Keratinocyte (primary cell): ENCODE data around the gene ARHGAP6. TPM values are rescaled to one million over a fixed set of nuclear protein-coding genes. Genes with fewer than 3 reads are reported as not detected.

ENCODE experiments used
- DNase-seq: peaks from one replicate; pipeline ENCODE4 v3.0.0-alpha.2; 2011; ENCODE audit warnings: low read depth, missing footprints, low spot score
- FAIRE-seq: peaks from 2 replicates; lab custom pipeline; 2011; peaks lifted over from hg19 to GRCh38; lab: Jason Lieb, UNC
- H2AFZ ChIP-seq: 2 replicates; pipeline ENCODE4 v1.6.0; 2012; ENCODE audit warnings: low read length, control low read depth, inconsistent platforms; ENCODE audit not compliant: control insufficient read depth
- H3K27ac ChIP-seq: 2 replicates; pipeline ENCODE4 v1.5.1; 2011; ENCODE audit warnings: low read length; ENCODE audit not compliant: control insufficient read depth, insufficient read depth
- H3K27me3 ChIP-seq: 3 replicates; pipeline ENCODE4 v1.6.0; 2011; ENCODE audit warnings: low read length; ENCODE audit not compliant: control insufficient read depth, insufficient read depth; ENCODE audit errors: extremely low read depth
- H3K36me3 ChIP-seq, 2 experiments: 2 replicates in 1 of 2; 3 replicates in 1 of 2; pipeline ENCODE4 v1.5.1; 2011; ENCODE audit warnings: low read length in 2 of 2, mild to moderate bottlenecking in 1 of 2; ENCODE audit not compliant: control insufficient read depth in 2 of 2, insufficient read depth in 2 of 2; ENCODE audit errors: extremely low read depth in 1 of 2
- H3K4me1 ChIP-seq: 3 replicates; pipeline ENCODE4 v1.5.1; 2011; ENCODE audit warnings: low read length; ENCODE audit not compliant: control insufficient read depth, insufficient read depth; ENCODE audit errors: extremely low read depth
- H3K4me2 ChIP-seq: 3 replicates; pipeline ENCODE4 v1.6.0; 2011; ENCODE audit warnings: low read depth, low read length; ENCODE audit not compliant: control insufficient read depth, insufficient read depth; ENCODE audit errors: extremely low read depth
- H3K4me3 ChIP-seq, 3 experiments: fragments of 200-600 bp in 1 of 3; sonication (generic) in 1 of 3; 2 replicates in 2 of 3; 3 replicates in 1 of 3; pipeline ENCODE4 v1.5.1; 2011 to 2016; ENCODE audit warnings: low read length in 3 of 3, mild to moderate bottlenecking in 3 of 3, control low read depth in 2 of 3, inconsistent platforms in 1 of 3, low read depth in 1 of 3, mixed read lengths in 1 of 3, mixed run types in 1 of 3, moderate library complexity in 1 of 3; ENCODE audit not compliant: control insufficient read depth in 2 of 3, insufficient read depth in 2 of 3; ENCODE audit errors: extremely low read depth in 1 of 3
- H3K79me2 ChIP-seq: 2 replicates; pipeline ENCODE4 v1.6.0; 2012; ENCODE audit warnings: low read length; ENCODE audit not compliant: control insufficient read depth, insufficient read depth
- H3K9ac ChIP-seq: 3 replicates; pipeline ENCODE4 v1.6.0; 2011; ENCODE audit warnings: low read length; ENCODE audit not compliant: control insufficient read depth, insufficient read depth; ENCODE audit errors: extremely low read depth
- H3K9me1 ChIP-seq: 3 replicates; pipeline ENCODE4 v1.6.0; 2011; ENCODE audit warnings: low read length; ENCODE audit not compliant: control insufficient read depth, insufficient read depth; ENCODE audit errors: extremely low read depth
- H3K9me3 ChIP-seq: 2 replicates; pipeline ENCODE4 v1.5.1; 2012; ENCODE audit warnings: low read depth, low read length; ENCODE audit not compliant: control insufficient read depth
- H4K20me1 ChIP-seq: 3 replicates; pipeline ENCODE4 v1.6.0; 2011; ENCODE audit warnings: low read length; ENCODE audit not compliant: control insufficient read depth, insufficient read depth; ENCODE audit errors: extremely low read depth
- EZH2 ChIP-seq: IDR thresholded peaks from one replicate; pipeline ENCODE4 v1.6.1; 2012; ENCODE audit warnings: inconsistent platforms, mild to moderate bottlenecking, low read length, moderate library complexity
- dilution Hi-C: fragments of 300-500 bp; cut with MboI; formaldehyde crosslinking; loops from one replicate; pipeline ENCODE4 v1.7.0; 2020; ENCODE audit warnings: low sequenced_read_pairs; ENCODE audit not compliant: extremely low pct_ligation_motif_present
- polyA plus RNA-seq, 5 experiments: library from polyadenylated mRNA; depleted of rRNA in 3 of 5; stranded (reverse) in 3 of 5; stranded (forward) in 1 of 5; unstranded in 1 of 5; fragments of >200 nt; gene quantifications; 1 replicate in 1 of 5; 2 replicates in 3 of 5; 3 replicates in 1 of 5; pipeline versions ENCODE4 v1.2.1 to v1.2.3, GENCODE V29; 2011 to 2012; ENCODE audit warnings: missing spikeins in 2 of 5, low read depth in 1 of 5, low replicate concordance in 1 of 5
- TF ChIP-seq, protein P1 (sequence below), 3 experiments: IDR thresholded peaks in 1 of 3; conservative IDR thresholded peaks in 1 of 3; optimal IDR thresholded peaks in 1 of 3; 2 replicates in 2 of 3; 3 replicates in 1 of 3; pipeline versions ENCODE3 to v1.5.1; 2011; ENCODE audit warnings: low read length in 3 of 3, mild to moderate bottlenecking in 3 of 3, moderate library complexity in 2 of 3, control low read depth in 1 of 3, inconsistent platforms in 1 of 3; ENCODE audit not compliant: insufficient read depth in 2 of 3; ENCODE audit errors: extremely low read depth in 1 of 3

The ARHGAP6 gene
- polyA plus RNA-seq, 1 donor (not counting 4 experiments of a cell fraction or from before 2014, with no cell fraction given): 0.01 TPM

DNA sequence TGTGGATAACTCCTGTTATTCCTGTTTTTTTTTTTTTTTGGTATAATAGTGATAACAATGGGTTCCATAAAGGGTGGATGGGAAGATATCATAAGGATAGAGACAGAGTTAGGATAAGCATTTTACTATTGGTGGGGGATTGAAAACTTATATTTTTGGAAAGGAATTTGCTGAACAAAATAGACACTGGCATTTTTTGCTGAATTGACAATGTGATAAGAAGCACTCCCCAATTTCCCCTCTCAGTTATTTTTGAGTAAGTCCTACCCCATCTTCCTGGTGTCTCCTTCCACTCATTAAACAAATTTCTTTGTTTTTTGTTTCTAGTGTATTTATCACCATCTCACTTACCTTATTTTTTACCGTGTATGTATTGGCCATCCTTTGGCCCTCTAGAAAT, 316.7 kb downstream of the ARHGAP6 start:
- no peaks in the 10 kb centered on the region for H3K36me3 ChIP-seq
- TF ChIP-seq, protein P1, sequence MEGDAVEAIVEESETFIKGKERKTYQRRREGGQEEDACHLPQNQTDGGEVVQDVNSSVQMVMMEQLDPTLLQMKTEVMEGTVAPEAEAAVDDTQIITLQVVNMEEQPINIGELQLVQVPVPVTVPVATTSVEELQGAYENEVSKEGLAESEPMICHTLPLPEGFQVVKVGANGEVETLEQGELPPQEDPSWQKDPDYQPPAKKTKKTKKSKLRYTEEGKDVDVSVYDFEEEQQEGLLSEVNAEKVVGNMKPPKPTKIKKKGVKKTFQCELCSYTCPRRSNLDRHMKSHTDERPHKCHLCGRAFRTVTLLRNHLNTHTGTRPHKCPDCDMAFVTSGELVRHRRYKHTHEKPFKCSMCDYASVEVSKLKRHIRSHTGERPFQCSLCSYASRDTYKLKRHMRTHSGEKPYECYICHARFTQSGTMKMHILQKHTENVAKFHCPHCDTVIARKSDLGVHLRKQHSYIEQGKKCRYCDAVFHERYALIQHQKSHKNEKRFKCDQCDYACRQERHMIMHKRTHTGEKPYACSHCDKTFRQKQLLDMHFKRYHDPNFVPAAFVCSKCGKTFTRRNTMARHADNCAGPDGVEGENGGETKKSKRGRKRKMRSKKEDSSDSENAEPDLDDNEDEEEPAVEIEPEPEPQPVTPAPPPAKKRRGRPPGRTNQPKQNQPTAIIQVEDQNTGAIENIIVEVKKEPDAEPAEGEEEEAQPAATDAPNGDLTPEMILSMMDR (optimal IDR thresholded peaks at IDR 0.05 in 1 of 3, IDR thresholded peaks at IDR 0.05 in 1 of 3, conservative IDR thresholded peaks at IDR 0.05 in 1 of 3; ENCODE audit: extremely low read depth in 1 of 3, insufficient read depth in 2 of 3, low read length in 3 of 3): no peak
- no peak for TF ChIP-seq EZH2
- DNase-seq (no peak), FAIRE-seq (no peak)
- H3K27ac ChIP-seq: no peak overlapping the region
- H3K9me3 ChIP-seq: no peaks in the 10 kb centered on the region
- no peak overlapping the region for H2AFZ ChIP-seq
- no peaks in the 10 kb centered on the region for H3K9me1 ChIP-seq
- H3K27me3 ChIP-seq: no peaks in the 10 kb centered on the region
- no peaks in the 10 kb centered on the region for H3K79me2 ChIP-seq
- no peak overlapping the region for H3K4me2 ChIP-seq
- H4K20me1 ChIP-seq: no peaks in the 10 kb centered on the region
- dilution Hi-C loops: no loop called here
- no peak overlapping the region for H3K9ac ChIP-seq
- H3K4me1 ChIP-seq: no peaks in the 10 kb centered on the region
- no peak overlapping the region for H3K4me3 ChIP-seq

DNA sequence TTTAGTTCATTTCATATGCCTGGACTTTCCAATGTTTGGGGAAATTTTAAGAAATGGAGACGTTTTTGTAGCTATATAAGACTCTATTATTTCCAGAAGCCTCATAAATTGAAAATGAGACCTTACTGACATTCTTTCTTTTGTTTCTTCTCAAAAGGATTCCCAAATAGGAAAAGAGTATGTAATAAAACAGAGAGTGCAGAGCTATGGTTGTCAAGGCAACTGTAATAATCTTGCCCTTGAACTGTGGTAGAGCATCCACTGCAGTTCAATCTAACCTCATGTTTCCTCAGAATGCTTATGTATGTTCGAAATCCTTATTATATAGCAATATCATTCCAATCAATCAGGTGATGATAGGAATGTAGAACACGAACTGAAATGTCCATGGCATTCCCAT, 318.4 kb downstream of the ARHGAP6 start:
- Histone ChIP-seq H3K27me3 (no peaks in the 10 kb centered on the region), H3K79me2 (no peaks in the 10 kb centered on the region), H3K9me1 (no peaks in the 10 kb centered on the region), H3K4me1 (no peaks in the 10 kb centered on the region), H4K20me1 (no peaks in the 10 kb centered on the region), H3K9ac (no peak overlapping the region), H3K36me3 (no peaks in the 10 kb centered on the region), H3K4me3 (no peak overlapping the region), H3K4me2 (no peak overlapping the region), H3K9me3 (no peaks in the 10 kb centered on the region), H2AFZ (no peak overlapping the region), H3K27ac (no peak overlapping the region)
- dilution Hi-C loops: no loop called here
- DNase-seq (no peak), FAIRE-seq (no peak)
- TF ChIP-seq, protein P1 (optimal IDR thresholded peaks at IDR 0.05 in 1 of 3, IDR thresholded peaks at IDR 0.05 in 1 of 3, conservative IDR thresholded peaks at IDR 0.05 in 1 of 3; ENCODE audit: extremely low read depth in 1 of 3, insufficient read depth in 2 of 3, low read length in 3 of 3): no peak
- no peak for TF ChIP-seq EZH2
